T1000 (cell line): Measurements from ENCODE around the gene TTC31.
A peak's percentile ranks its signal among the peaks of the same experiment; 100 is the strongest.

Experiments
- DNase-seq: peaks from one replicate; lab custom pipeline; 2025; ENCODE audit warnings: mixed read lengths; lab: John Stamatoyannopoulos, UW

TTC31 gene

DNA sequence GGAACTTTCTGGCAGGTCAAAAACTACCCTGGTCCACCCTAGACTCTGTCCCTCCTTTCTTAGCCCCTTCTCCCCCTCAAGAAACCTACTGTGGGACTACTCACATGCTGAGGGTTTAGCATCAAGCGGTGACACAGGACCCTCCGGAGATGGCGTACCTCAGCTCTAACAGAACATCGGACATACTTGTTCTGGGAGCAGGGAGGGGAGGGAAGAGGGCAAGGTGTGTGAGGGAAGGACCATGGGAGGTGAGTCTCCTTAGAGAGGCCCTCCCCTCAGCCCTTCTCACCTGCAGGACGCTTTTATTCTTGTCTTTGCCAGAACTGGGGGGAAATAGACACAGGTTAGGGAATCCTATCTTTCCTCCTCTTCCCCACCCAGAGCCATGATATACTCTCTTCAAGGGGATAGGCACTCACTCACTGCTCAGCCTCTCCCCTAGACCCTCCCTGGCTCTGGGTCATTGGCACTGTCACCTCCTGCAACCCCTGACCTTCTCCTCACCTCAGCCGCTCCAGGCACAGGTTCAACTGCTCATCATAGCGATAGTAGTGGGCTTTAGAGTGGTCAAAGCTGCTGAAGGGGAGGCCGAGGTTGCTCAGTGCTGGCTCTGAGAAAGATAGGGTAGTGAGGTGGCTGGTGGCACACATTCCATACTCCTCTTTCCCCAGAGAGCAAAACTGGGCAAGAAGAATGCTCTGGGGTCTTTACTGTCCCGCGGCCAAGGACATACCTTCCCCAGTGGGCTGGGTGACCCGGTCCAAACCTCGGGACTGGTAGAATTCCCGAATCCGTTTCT is 22.8 kb downstream of the TTC31 start:
- no peak for DNase-seq

- peak; percentile 96 for DNase-seq
Observed at GRCh38 chr2:74507145-74507925, 24.5 kb downstream of the TTC31 start, which contains the start of gene PCGF1. Gene PCGF1, minus strand, starts transcription at chr2:74507695. Its CDS starts 27 bp downstream, at chr2:74507668.

DNA sequence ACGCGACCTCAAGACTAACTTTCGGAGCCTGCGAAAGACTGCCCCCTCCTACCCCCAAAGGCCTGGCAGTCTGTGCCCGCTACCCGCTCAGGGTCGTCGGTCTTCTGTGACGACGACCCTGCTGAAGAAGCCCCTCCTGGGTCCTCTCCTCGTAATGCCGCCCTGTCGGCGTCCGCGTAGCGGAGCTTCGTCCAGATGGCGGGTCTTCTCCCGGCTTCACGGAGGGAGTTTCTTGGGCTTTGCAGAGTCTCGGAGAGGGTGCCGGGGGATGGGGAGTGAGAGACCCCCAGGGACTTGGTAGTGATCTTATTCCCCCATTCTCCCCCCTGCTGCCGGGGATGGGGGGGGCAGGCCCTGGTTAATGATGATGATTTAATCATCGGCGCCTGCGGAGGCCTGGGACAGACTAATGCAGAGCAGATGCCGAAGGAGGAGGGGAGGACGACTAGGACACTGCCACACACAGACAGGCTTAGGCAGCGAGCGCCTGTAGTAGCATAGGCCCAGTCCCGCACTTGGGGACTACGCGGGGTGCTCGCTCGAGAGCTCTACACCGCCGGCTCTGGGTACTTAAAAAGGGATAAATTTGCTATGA is 25.1 kb downstream of the TTC31 start:
- peak; percentile 50 for DNase-seq

GRCh38 chr2:74510272-74510671 is 27.4 kb downstream of the TTC31 start:
- DNase-seq: no peak

GRCh38 chr2:74511104-74511989 is 28.5 kb downstream of the TTC31 start:
- no peak for DNase-seq

- no peak for DNase-seq
Observed at GRCh38 chr2:74512744-74513604, 30.1 kb downstream of the TTC31 start.

- no peak for DNase-seq
Observed at GRCh38 chr2:74513605-74514367, 30.9 kb downstream of the TTC31 start.

- DNase-seq: no peak
Observed at GRCh38 chr2:74514368-74515270, 31.7 kb downstream of the TTC31 start, which contains the start of gene TLX2. Gene TLX2, plus strand, starts transcription at chr2:74514450. Its CDS starts 357 bp downstream, at chr2:74514807.

DNA sequence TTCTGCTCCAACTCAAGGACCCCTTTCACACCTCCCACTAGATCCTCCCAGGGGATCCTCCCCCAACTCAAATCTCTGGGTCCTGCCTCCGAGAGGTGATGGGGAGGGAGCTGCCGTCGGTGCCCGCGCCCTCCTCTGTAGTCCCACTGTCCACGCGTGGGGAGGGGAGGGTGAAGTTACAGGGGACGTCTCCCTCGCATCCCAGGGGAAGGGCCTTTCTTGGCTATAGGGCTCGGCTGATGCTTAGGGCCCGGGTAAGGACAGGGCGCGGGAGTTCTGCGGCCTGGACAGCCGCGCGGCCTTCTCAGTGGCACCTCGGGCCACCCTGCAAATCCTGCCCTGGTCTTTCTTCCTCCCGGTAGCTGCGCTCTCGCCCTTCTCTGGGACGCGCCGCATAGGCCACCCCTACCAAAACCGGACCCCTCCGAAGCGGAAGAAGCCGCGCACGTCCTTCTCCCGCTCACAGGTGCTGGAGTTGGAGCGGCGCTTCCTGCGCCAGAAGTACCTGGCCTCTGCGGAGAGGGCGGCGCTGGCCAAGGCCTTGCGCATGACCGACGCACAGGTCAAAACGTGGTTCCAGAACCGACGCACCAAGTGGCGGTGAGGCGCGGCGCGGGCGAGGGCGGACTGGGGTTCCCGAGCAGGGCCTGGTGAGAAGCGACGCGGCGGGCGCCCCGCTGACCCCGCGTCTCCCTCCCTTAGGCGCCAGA is 32.5 kb downstream of the TTC31 start:
- no peak for DNase-seq

DNA sequence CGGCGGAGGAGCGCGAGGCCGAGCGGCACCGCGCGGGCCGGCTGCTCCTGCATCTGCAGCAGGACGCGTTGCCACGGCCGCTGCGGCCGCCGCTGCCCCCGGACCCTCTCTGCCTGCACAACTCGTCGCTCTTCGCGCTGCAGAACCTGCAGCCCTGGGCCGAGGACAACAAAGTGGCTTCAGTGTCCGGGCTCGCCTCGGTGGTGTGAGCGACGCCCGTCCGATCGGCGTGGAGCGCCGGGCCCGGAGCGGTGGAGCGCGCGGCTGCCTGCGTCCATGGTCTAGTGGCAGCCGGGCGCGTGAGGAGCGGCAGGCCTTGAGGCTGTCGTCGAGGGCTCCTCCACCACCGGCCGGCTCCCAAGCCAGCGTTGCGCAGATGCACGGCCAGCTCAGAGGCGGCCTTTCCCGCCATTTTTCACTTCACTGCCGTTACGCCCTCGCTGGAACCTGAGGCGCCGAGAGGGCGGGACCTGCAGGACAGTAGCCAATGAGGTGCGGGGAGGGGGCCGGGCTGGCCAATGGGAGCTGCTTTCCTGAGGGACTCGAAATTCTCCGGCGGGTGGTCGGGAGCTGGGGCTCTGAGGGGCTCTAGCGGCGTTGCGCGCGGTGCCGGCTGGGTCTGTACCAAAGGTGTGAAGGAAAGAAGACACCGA is 33.2 kb downstream of the TTC31 start:
- no peak for DNase-seq

GRCh38 chr2:74516650-74517049 is 33.8 kb downstream of the TTC31 start:
- DNase-seq: no peak

DNA sequence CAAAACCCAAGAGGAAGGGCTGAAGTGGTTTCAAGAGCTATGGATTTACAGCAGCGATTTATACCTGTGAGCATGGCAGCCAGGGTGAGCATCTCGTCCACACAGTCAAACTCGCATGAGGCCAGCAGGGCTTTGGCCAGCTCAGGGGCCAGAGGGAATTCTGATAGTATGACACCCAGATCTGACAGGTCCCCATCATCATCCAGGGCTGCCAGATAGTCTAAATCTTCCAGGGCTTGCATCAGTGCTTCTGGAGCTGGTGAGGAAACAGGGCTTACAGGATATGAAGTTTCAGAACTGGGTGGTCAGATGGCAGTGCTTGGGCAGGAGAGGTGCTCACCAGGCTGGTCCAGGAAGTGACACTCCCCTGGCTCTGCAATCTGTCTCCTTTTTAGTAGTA is 39.6 kb downstream of the TTC31 start:
- no peak for DNase-seq

DNA sequence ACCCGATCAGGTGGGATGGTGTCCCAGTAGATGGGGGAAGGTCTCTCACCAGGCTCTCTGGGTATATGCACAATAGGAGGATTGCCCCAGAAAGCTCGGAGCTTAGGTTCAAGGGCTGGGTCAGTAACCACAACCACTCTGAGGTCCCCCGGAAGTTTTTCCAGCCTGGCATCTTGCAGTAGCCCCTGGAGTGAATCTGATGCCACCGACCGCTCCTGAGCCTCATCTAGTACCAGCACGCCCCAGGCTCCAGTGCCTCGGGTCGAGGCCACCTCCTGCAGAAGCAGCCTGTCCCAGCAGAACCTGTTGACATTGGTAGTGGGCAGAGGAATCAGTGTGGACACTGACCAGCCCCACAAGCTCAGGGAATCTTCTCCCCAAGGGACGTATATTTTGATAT is 41.1 kb downstream of the TTC31 start:
- no peak for DNase-seq

GRCh38 chr2:74524955-74525716 is 42.3 kb downstream of the TTC31 start:
- no peak for DNase-seq

DNA sequence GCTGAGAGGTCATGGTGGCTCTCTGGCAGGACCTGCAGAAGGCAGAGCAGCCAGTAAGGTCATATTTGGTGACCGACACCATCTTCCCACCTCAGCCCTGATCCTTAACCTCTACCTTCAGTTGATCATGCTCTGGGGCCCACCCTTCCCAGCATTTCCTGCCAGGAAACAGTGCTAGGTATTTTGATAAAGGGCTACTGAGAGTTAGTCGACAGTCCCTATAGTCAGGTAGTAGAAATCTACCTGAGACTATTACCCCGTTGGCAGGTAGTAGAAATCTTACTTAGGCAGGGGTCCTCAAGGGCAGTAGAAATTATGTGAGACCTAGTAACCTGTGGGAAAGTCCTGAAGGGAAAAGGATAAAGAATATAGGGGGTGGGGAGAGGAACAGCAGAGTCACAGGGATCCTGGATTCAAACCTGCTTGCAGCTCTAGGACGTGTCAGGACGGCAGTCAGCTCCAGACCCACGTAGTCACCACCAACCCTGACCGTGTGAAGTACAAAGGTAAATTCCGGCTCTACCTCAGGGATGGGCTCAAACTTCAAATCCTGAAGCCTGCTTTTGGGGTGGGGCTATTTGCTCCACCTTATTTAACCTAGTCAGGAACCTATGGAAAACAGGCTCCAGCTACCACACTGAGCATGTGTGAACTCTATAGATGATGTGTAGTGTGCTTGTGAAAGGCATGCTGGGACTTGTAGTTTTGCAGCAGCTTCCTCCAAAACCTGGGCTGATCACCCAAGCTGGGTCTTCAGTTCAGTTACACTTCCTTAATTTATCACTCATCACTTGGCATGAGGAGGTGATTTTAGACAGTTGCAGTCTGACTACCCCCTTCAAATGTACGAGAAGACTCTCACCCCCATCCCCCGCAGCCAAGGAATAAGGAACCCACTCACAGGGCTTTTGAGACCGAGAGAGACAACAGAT is 43.1 kb downstream of the TTC31 start, which contains the start of gene DQX1:
Gene DQX1 (minus strand): TSS at position 515 of the 932 bp plus-strand sequence. CDS start 502 bp downstream, at position 13.
- no peak for DNase-seq
